HG03066 (cell line): ENCODE results near the gene EPGN.
"Not testable (repeated sequence)": the region's sequence is repeated elsewhere in the genome, so short reads cannot be mapped to it uniquely, and the experiment has no call there.

ENCODE experiments used
- ATAC-seq: cut with Tn5 transposase; IDR thresholded peaks from one replicate; pipeline ENCODE4 v1.9.1; 2021; ENCODE audit warnings: low read depth; ENCODE audit not compliant: unreplicated experiment

The EPGN gene

DNA sequence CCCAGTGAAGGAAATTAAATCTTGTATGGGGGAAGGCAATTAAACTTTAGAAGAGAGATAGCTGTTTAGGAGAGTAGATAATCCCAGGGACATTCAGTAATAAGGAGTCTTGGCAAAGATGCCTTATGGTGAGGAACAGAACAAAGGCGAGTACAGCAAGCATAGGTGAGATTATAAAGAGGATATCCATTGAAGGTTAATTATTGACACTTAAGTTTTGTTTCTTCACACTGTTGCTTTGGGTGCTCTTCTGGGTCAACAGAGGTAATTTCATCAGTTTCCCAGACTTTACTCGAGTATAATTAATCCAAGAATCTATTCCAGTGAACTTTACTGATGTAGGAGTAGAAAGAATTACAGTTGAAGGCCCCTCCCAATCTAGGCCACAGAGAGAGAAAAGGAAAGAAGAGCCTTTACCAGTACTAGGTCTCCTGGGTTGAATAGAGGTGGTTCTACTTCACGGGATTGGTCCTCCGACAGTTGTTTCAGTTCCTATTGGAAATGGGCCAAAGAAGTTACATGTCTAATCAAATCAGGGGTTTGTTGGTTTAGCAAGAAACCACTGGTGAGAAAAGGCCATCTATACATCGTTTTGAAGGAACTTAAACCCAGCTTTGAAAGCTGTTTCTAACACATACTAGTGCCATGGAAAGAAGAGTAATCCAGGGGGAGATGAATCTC is 27.2 kb downstream of the EPGN start:
- peak; percentile 81 for ATAC-seq

- ATAC-seq: no peak
These were observed 30.6 kb downstream of the EPGN start for GRCh38 chr4:74338792-74339333.

DNA sequence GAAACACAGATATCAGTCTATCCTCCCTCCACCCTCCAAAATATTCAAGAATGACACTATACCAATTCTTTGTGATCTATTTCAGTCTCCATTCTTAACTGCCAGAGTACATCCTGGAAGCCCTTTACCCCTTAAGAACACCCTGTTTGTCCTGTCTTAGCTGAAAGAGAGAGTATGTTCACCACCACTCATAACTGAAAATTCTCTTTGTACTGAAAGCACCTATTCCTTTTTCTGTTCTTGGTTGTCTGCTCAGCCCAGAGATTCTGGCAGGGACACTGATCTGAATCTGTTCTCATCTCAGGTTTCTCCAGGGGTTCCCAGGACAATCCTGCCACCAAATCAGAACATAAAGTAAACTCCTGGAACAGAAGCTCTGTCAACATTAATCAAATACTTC is 31.2 kb downstream of the EPGN start:
- ATAC-seq: no peak

DNA sequence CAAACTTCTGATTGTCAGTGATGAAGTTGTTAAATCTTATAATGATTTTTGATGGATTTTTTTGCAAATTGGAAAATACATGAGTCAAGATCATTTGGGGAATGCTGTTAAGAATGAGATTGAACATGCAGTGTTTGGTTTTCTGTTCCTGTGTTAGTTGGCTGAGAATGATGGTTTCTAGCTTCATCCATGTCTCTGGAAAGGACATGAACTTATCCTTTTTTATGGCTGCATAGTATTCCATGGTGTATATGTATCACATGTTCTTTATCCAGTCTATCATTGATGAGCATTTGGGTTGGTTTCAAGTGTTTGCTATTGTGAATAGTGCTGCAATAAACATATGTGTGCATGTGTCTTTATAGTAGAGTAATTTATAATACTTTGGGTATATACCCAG is 32.2 kb downstream of the EPGN start:
- ATAC-seq: not testable (repeated sequence)

DNA sequence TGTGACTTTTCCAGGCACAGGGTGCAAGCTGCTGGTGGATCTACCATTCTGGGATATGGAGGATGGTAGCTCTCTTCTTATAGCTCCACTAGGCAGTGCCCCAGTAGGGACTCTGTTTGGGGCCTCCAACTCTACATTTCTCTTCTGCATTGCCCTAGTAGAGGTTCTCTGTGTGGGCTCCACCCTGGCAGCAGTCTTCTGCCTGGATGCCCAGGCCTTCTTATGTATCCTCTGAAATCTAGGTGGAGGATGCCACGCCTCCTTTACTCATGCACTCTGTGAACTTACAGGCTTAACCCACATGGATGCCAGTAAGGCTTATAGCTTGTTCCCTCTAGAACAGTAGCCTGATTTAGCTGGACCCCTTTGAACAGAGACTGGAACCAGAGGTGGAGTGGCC is 35.8 kb downstream of the EPGN start:
- ATAC-seq: no peak

- no peak for ATAC-seq
These were observed 45.6 kb downstream of the EPGN start for GRCh38 chr4:74353858-74354257.

- ATAC-seq: no peak
These were observed 49.7 kb downstream of the EPGN start for GRCh38 chr4:74357965-74358364.

DNA sequence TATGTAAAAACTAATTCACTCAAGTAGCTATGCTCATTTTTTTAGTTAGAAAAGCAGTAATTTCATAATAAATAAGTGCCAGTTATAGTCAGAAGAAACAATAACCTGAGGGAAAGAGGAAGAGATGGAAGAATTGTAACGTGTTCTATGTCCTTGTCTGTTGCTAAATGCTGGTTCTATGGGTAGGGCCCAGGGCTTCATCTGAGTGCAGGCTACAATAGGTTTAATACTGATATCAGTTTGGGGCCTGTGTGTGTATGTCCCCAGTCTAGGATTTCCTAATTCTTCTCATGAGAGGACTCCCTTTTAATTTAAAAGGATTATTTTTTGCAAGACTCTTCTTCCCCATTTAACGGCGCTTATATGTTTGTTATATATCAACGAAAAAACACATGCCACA is 53.4 kb downstream of the EPGN start:
- no peak for ATAC-seq

- no peak for ATAC-seq
These were observed 54.1 kb downstream of the EPGN start for GRCh38 chr4:74362347-74362746.

- ATAC-seq: no peak
These were observed 56.0 kb downstream of the EPGN start for GRCh38 chr4:74364256-74364651.

GRCh38 chr4:74364652-74365491 is 56.6 kb downstream of the EPGN start, which contains the start of gene EREG:
Gene EREG, plus strand, starts transcription at chr4:74365145. Its CDS starts 164 bp downstream, at chr4:74365309.
- peak; percentile 35 for ATAC-seq

GRCh38 chr4:74365761-74366160 is 57.5 kb downstream of the EPGN start:
- ATAC-seq: no peak
